GM23338 (cell line): ENCODE results near the gene SARNP. TPM values are rescaled to one million over a fixed set of nuclear protein-coding genes. Genes with fewer than 3 reads are reported as not detected.
"Not testable (repeated sequence)": the region's sequence is repeated elsewhere in the genome, so short reads cannot be mapped to it uniquely, and the experiment has no call there.

Experiments used
- ATAC-seq: fragments of 200-7000 bp; cut with Tn5 transposase; 3 replicates; pipeline ENCODE4 v1.9.1; 2020
- DNase-seq: peaks from one replicate; pipeline ENCODE4 v3.0.0-alpha.2; 2015; ENCODE audit warnings: low spot score
- H2AFZ ChIP-seq: fragments of 200-600 bp; sonication (generic); 2 replicates; pipeline ENCODE4 v1.8.0; 2016; ENCODE audit warnings: antibody characterized with exemption, mild to moderate bottlenecking, moderate library complexity
- H3F3A ChIP-seq: fragments of 200-600 bp; sonication (generic); replicated peaks from 2 replicates; pipeline ENCODE4 v1.8.0; 2017; ENCODE audit warnings: antibody characterized with exemption, mixed run types, low read depth
- H3K27ac ChIP-seq: fragments of 200-600 bp; sonication (generic); 2 replicates; pipeline ENCODE4 v1.6.1; 2016; ENCODE audit warnings: low read depth
- H3K27me3 ChIP-seq: fragments of 200-600 bp; sonication (generic); 2 replicates; pipeline ENCODE4 v1.8.0; 2016; ENCODE audit warnings: mild to moderate bottlenecking, mixed run types, moderate library complexity; ENCODE audit not compliant: insufficient read depth
- H3K36me3 ChIP-seq: fragments of 200-600 bp; sonication (generic); 2 replicates; pipeline ENCODE4 v1.8.0; 2016; ENCODE audit warnings: mild to moderate bottlenecking; ENCODE audit not compliant: insufficient read depth
- H3K4me1 ChIP-seq: fragments of 200-600 bp; sonication (generic); 2 replicates; pipeline ENCODE4 v1.8.0; 2016; ENCODE audit warnings: mild to moderate bottlenecking, moderate library complexity; ENCODE audit not compliant: insufficient read depth
- H3K4me2 ChIP-seq: fragments of 200-600 bp; sonication (generic); 2 replicates; pipeline ENCODE4 v1.7.1; 2017; ENCODE audit warnings: mixed run types
- H3K4me3 ChIP-seq: fragments of 200-600 bp; sonication (generic); 2 replicates; pipeline ENCODE4 v1.6.1; 2016; ENCODE audit warnings: mixed run types
- H3K79me2 ChIP-seq: fragments of 200-600 bp; sonication (generic); replicated peaks from 2 replicates; pipeline ENCODE4 v1.8.0; 2017; ENCODE audit warnings: mild to moderate bottlenecking; ENCODE audit not compliant: insufficient read depth
- H3K9me2 ChIP-seq: fragments of 200-600 bp; sonication (generic); 2 replicates; pipeline ENCODE4 v1.8.0; 2017; ENCODE audit not compliant: insufficient read depth
- H4K20me1 ChIP-seq: fragments of 200-600 bp; sonication (generic); replicated peaks from 2 replicates; pipeline ENCODE4 v1.8.0; 2017; ENCODE audit warnings: mild to moderate bottlenecking; ENCODE audit not compliant: insufficient read depth
- H3K27ac Mint-ChIP-seq: 2 replicates; pipeline ENCODE4 v1.8.0; 2020; ENCODE audit warnings: inconsistent platforms, mild to moderate bottlenecking, moderate library complexity, mixed read lengths
- H3K27me3 Mint-ChIP-seq: 3 replicates; pipeline ENCODE4 v1.8.0; 2022; ENCODE audit warnings: low read depth, mild to moderate bottlenecking, moderate library complexity, mixed read lengths, inconsistent platforms; ENCODE audit not compliant: insufficient read depth, poor library complexity
- H3K36me3 Mint-ChIP-seq: 3 replicates; pipeline ENCODE4 v1.8.0; 2021; ENCODE audit warnings: low read depth, mild to moderate bottlenecking, inconsistent platforms, moderate library complexity, mixed read lengths
- H3K4me1 Mint-ChIP-seq: 3 replicates; pipeline ENCODE4 v1.8.0; 2020; ENCODE audit warnings: mild to moderate bottlenecking, inconsistent platforms, mixed read lengths
- H3K4me3 Mint-ChIP-seq: 3 replicates; pipeline ENCODE4 v1.8.0; 2021; ENCODE audit warnings: moderate library complexity, mild to moderate bottlenecking, inconsistent platforms, mixed read lengths
- H3K9me3 Mint-ChIP-seq: 3 replicates; pipeline ENCODE4 v1.8.0; 2020; ENCODE audit warnings: moderate library complexity, mild to moderate bottlenecking, inconsistent platforms, mixed read lengths
- CREB1 ChIP-seq: fragments of 250-450 bp; sonication (Bioruptor Pico); IDR thresholded peaks from 2 replicates; pipeline ENCODE4 v1.5.0; 2020; ENCODE audit warnings: low read depth, mild to moderate bottlenecking, moderate library complexity
- CTCF ChIP-seq, 2 experiments: fragments of 200-600 bp in 1 of 2; sonication (generic) in 1 of 2; conservative IDR thresholded peaks; 2 replicates each; pipeline versions ENCODE4 v1.5.1 to v1.6.1; 2016 to 2017; ENCODE audit warnings: antibody characterized with exemption in 2 of 2, low read depth in 2 of 2, mild to moderate bottlenecking in 2 of 2, moderate library complexity in 1 of 2
- EZH2 ChIP-seq: fragments of 200-600 bp; sonication (generic); IDR thresholded peaks from one replicate; pipeline ENCODE4 v1.8.0; 2017; ENCODE audit warnings: antibody characterized with exemption, mild to moderate bottlenecking, low read depth; ENCODE audit not compliant: unreplicated experiment
- JUNB ChIP-seq: IDR thresholded peaks from one replicate; pipeline ENCODE4 v1.6.1; 2016; ENCODE audit warnings: antibody characterized with exemption; ENCODE audit not compliant: unreplicated experiment
- NANOG ChIP-seq: IDR thresholded peaks from 2 replicates; pipeline ENCODE4 v1.6.1; 2016; ENCODE audit warnings: antibody characterized with exemption, borderline replicate concordance
- POLR2AphosphoS5 ChIP-seq: IDR thresholded peaks from 2 replicates; pipeline ENCODE4 v1.6.1; 2016; ENCODE audit warnings: antibody characterized with exemption, low read depth
- REST ChIP-seq: IDR thresholded peaks from one replicate; pipeline ENCODE4 v1.6.1; 2018; ENCODE audit warnings: antibody characterized with exemption; ENCODE audit not compliant: unreplicated experiment
- ZNF114 ChIP-seq: fragments of 250-450 bp; sonication (Bioruptor Pico); IDR thresholded peaks from 2 replicates; pipeline ENCODE4 v1.5.0; 2020; ENCODE audit warnings: mild to moderate bottlenecking, moderate library complexity
- ZNF331 ChIP-seq: fragments of 250-450 bp; sonication (Bioruptor Pico); IDR thresholded peaks from 2 replicates; pipeline ENCODE4 v1.5.0; 2020; ENCODE audit warnings: low read depth, mild to moderate bottlenecking, moderate library complexity
- ZNF462 ChIP-seq: fragments of 250-450 bp; sonication (Bioruptor Pico); IDR thresholded peaks from 2 replicates; pipeline ENCODE4 v1.5.0; 2020; ENCODE audit warnings: mild to moderate bottlenecking, moderate library complexity
- polyA plus RNA-seq: library from polyadenylated mRNA; unstranded; fragments of >200 nt; fragmentation: Nextera tagmentation; extraction: Ambion mirVana; gene quantifications from 2 replicates; pipeline ENCODE4 v1.2.1, GENCODE V29; 2016
- total RNA-seq: library from RNA; depleted of rRNA; stranded (reverse); fragments of >200 nt; shearing (Covaris generic); gene quantifications from 2 replicates; pipeline ENCODE4 v1.2.3, GENCODE V29; 2014

SARNP gene
- total and polyA plus RNA-seq, 2 experiments from 2014 or later: 96.0 to 313 TPM

GRCh38 chr12:55865327-55865726 is 47.8 kb upstream of the SARNP start (continued):
- no peak for TF ChIP-seq CREB1
- no peak for TF ChIP-seq JUNB
- no peak for TF ChIP-seq EZH2

- H3K79me2 ChIP-seq, H4K20me1 ChIP-seq, H3K4me3 ChIP-seq, H3K4me2 ChIP-seq, H3K27me3 ChIP-seq, H3K36me3 ChIP-seq, H3K27ac ChIP-seq, H3K36me3 Mint-ChIP-seq, H3K4me1 ChIP-seq, H3K27me3 Mint-ChIP-seq, H3K4me3 Mint-ChIP-seq, DNase-seq, H2AFZ ChIP-seq, H3F3A ChIP-seq, H3K9me3 Mint-ChIP-seq, H3K9me2 ChIP-seq, H3K27ac Mint-ChIP-seq, ATAC-seq, H3K4me1 Mint-ChIP-seq: not testable (repeated sequence)
Observed at GRCh38 chr12:55862931-55863330, 45.4 kb upstream of the SARNP start.

- no peaks in the 10 kb centered on the region for H3K27me3 ChIP-seq
- no peak overlapping the region for H2AFZ ChIP-seq
- H3K4me1 Mint-ChIP-seq: no peaks in the 10 kb centered on the region
- no peak overlapping the region for H3K4me3 ChIP-seq
- DNase-seq: no peak
- no peaks in the 10 kb centered on the region for H3F3A ChIP-seq
- no peaks in the 10 kb centered on the region for H3K79me2 ChIP-seq
- H3K27me3 Mint-ChIP-seq: no peaks in the 10 kb centered on the region
- H3K36me3 Mint-ChIP-seq: 0 out of 3 replicates have a peak, but pooled peaks cover 3% of the 10 kb centered on the region
- H3K27ac Mint-ChIP-seq: no peak overlapping the region
- no peaks in the 10 kb centered on the region for H4K20me1 ChIP-seq
- ATAC-seq: no peak
- H3K9me3 Mint-ChIP-seq: peaks cover 9% of the 10 kb centered on the region; the same call in 2 of the 3 replicates
- H3K36me3 ChIP-seq: no peaks in the 10 kb centered on the region
- no peaks in the 10 kb centered on the region for H3K9me2 ChIP-seq
- no peaks in the 10 kb centered on the region for H3K4me1 ChIP-seq
- no peak overlapping the region for H3K27ac ChIP-seq
- no peak overlapping the region for H3K4me2 ChIP-seq
- H3K4me3 Mint-ChIP-seq: no peak overlapping the region
- no peak for TF ChIP-seq POLR2AphosphoS5
- TF ChIP-seq CREB1: no peak
- TF ChIP-seq ZNF462 (CRISPR knock-in tag): no peak
- TF ChIP-seq EZH2: no peak
- no peak for TF ChIP-seq NANOG
- no peak for TF ChIP-seq REST
- no peak for TF ChIP-seq ZNF331 (CRISPR knock-in tag)
- TF ChIP-seq CTCF (conservative IDR thresholded peaks at IDR 0.05; ENCODE audit: low read depth in 2 of 2): no peak
- TF ChIP-seq ZNF114 (CRISPR knock-in tag): no peak
Observed at GRCh38 chr12:55862286-55862685, 44.8 kb upstream of the SARNP start.
